GM18861 (cell line): Measurements from ENCODE around the gene CHPT1.

Source experiments
- ATAC-seq: cut with Tn5 transposase; IDR thresholded peaks from one replicate; pipeline ENCODE4 v1.9.1; 2021; ENCODE audit not compliant: unreplicated experiment

Gene CHPT1

GRCh38 chr12:101761350-101761749, 63.9 kb downstream of the CHPT1 start:
- ATAC-seq, result no peak

DNA sequence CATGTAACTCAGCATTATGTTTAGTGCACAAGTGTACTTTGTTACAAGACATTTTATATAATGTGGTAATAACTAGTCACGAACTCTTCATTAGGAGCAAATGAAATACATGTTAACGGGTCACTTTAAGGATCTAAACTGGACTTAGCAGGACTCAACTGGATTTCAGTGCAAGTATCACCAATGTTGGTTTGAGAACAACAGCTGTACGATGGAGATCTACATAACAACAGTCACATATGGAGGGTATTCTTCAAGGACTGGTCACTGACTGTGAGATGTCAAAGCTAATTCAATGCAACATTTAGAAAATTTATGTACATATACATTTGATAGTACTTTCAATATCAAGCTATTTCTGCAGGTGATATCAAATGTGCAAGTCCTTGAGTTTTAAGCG, 64.3 kb downstream of the CHPT1 start:
- no peak for ATAC-seq

DNA sequence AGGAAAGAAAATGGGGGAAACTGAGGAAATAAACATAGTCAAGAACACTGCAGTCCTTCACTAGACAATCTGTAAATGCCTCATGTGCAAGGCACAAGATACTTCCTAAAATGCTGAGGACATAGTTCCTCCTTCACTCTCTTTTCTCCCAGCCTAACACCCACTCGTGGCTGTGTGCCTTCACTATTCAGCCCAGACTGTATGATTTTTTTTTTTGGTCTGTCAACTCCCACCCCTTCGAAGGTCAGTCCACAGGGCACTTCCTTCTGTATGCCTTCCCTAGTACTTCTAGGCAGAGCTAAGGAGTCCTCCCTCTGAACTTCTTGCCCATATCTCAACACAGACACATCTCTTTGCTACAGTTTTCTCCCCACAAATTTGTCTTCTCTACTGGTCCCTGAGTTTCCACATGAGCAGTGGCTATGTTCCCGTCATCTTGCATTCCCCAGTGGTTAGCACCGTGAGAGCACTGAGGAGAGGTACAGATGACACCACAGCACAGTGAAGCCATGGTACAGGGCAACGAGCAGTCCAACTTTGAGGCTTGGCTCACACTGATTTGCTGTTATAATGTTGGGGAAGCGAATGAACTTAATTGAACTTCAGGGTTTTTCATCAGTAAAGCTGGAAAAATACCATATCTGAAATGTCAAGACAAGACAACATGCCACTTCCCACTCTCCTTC, 65.9 kb downstream of the CHPT1 start:
- no peak for ATAC-seq

- ATAC-seq, result no peak
These were observed 66.8 kb downstream of the CHPT1 start for GRCh38 chr12:101764051-101764792.

DNA sequence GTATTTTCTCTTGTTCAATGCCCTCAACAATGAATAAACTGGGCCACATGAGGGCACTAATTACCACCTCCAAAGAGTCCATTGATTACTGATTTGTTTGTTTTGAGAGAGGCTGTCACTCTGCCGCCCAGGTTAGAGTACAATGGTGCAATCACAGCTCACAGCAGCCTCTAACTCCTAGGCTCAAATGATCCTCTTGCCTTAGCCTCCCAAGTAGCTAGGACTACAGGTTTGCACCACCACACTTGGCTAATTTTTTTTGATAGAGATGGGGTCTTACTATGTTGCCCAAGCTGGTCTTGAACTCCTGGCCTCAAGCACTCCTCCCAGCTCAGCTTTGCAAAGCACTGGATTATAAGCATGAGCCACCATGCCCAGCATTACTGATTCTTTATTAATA, 70.1 kb downstream of the CHPT1 start:
- no peak for ATAC-seq

GRCh38 chr12:101768781-101769180, 71.3 kb downstream of the CHPT1 start:
- no peak for ATAC-seq

DNA sequence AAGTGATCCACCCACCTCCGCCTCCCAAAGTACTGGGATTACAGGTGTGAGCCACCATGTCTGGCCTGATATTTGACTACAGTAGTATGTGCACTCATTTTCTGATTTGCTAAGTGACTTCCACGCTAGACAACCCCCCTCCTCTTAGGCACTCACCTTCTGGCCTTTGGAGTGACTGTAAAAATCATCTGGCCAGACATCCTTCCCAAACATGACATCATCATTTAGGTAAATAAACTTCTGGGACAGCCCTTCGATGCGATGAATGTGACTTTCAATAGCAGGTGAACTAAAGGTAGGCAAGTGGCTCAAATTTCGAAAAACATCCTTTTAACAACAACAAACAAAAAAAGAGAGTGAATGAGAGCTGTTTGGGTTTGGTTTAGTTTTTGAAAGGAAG, 72.4 kb downstream of the CHPT1 start:
- no peak for ATAC-seq

DNA sequence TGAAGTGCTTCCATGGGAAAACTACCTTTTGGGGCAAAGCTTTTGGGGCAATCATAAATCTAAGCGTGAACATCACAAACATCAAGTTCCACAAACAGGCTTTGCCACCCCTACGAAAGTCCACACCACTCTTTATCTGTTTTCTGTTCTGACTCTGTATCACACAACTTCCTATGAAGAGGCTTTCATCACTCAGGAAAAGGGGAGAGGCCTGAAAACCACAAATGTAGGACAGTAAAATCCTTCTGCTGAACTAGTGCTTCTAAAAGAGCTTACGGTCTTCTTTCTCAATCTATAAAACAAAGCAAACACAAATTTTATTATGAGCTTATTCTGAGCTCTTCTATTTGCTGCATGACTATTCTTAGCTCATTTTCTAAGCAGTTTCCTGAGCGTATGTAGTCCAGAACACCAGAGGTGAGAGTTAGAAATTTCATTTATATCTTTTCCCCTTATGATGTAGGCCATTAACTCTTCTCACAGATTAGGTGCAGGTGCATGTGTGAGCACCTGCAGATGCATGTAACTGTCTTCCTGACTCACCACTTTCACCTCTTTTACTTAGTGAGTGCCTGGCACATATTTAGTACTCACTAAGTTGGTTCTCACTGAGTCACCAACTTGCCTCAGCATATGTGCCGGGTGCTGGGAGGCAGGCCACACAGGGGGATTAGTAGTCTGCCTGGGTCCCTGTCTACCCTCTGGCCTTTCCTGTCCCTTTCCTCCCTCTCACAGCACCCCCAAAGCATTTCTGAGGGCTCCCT, 74.8 kb downstream of the CHPT1 start:
- ATAC-seq, result no peak

GRCh38 chr12:101773650-101774162, 76.3 kb downstream of the CHPT1 start:
- ATAC-seq, result peak; percentile 68

- no peak for ATAC-seq
These were observed 78.4 kb downstream of the CHPT1 start for GRCh38 chr12:101775816-101776215.

DNA sequence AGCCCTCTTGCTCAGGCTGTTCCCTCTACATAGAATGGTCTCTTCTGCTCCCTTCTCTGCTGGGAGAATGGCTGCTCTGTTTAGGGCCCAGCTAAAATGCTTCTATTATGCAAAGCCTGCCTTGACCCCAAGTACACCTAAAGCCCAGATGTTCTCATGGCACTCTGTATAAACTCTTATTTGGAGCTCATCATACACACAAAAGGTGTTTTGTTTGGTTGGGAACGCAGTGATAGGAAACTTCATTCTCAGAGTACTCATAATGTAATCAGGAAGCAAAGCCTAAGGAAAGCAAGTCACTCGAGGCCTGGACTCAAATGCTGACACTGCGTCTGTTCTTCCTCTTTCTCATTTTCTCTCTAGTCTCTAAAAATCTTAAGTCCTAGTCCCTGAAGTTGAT, 80.0 kb downstream of the CHPT1 start:
- ATAC-seq, result no peak

- ATAC-seq, result no peak
These were observed 80.5 kb downstream of the CHPT1 start for GRCh38 chr12:101777978-101778377.
